ENCODE measurements around the gene SFTPB.

DNA sequence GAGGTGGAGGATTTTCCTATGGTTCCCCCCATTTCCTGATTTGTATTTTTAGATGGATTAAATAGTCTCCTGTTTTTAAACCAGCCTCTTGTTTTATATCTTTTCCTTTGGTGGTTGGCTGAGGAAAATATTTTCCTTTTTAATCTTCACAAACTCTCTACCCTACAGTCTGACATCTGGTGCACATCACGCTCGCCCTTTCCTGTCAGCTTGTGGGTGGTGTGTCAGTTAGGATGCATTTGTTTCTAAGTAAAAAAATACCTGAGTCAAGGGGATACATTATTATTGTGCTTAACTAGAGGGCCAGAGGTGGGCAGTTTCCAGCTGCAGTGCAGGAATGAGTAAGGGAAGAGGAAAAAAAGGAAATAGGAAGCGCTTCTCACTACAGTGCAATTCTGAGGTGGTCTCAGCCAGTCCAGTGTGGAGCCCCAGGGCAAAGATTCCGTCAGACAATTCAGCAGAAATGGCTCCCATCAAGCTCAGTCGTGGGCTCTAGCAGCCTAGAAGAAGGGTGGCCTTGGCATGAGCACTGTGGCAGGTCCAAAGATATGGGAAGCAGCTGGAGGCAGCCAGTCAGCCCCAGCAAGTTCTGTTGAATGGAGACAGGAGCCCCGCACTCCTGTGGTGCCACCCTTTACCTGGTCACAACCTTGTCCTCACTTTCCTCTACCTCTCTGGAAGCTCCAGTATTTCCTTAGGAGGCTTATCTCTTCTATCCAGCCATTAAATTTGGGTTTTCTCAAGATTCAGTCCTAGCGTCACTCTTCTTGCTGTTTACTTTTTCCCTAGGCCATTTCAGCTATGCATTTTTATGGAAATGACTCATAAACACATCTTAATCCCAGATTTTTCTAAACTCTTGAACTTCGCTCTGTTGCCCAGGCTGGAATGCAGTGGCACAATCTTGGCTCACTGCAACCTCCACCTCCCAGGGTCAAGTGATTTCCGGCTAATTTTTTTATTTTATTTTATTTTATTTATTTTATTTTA lies 18.5 kb downstream of the SFTPB start:
- TF ChIP-seq POLR2A (IDR thresholded peaks at IDR 0.05; ENCODE audit: low read length) (no peak), GATA1 (IDR thresholded peaks at IDR 0.05; ENCODE audit: low read depth, low read length) (no peak)
